K562 (cell line): Measurements from ENCODE around the gene RINL.

ENCODE experiments used
- CTCF ChIP-seq, 3 experiments: IDR thresholded peaks in 2 of 3; conservative IDR thresholded peaks in 1 of 3; 2 replicates each; pipeline ENCODE4 v1.5.1; 2011 to 2012; ENCODE audit warnings: low read length in 3 of 3, mild to moderate bottlenecking in 3 of 3, control low read depth in 2 of 3, improper control_type of control experiment in 1 of 3, inconsistent platforms in 1 of 3, low read depth in 1 of 3, mixed read lengths in 1 of 3, moderate library complexity in 1 of 3; ENCODE audit not compliant: insufficient read depth in 2 of 3
- GATA2 ChIP-seq: sonication (generic); formaldehyde crosslinking; IDR thresholded peaks from 2 replicates; pipeline ENCODE4 v1.4.0; 2020; ENCODE audit warnings: mild to moderate bottlenecking, missing genetic modification reagents
- HDAC6 ChIP-seq: IDR thresholded peaks from 2 replicates; pipeline ENCODE4 v1.6.1; 2012; ENCODE audit warnings: low read depth, mild to moderate bottlenecking, control low read depth, inconsistent platforms, low read length, moderate library complexity
- MTF1 ChIP-seq: fragments of 250-450 bp; sonication (Bioruptor Pico); IDR thresholded peaks from 2 replicates; pipeline ENCODE4 v1.9.0; 2021; ENCODE audit warnings: moderate library complexity, mild to moderate bottlenecking, inconsistent platforms, borderline replicate concordance
- NCOA4 ChIP-seq: fragments of 450-650 bp; IDR thresholded peaks from 2 replicates; pipeline ENCODE4 v1.6.1; 2018; ENCODE audit warnings: mild to moderate bottlenecking; ENCODE audit not compliant: partially characterized antibody
- NR2C2 ChIP-seq, 2 experiments: fragments of 200-800 bp in 1 of 2; sonication (Bioruptor generic) in 1 of 2; sonication (generic) in 1 of 2; formaldehyde crosslinking in 1 of 2; IDR thresholded peaks; 2 replicates each; pipeline versions ENCODE4 v1.6.1 to v1.8.0; 2016 to 2022; ENCODE audit warnings: mild to moderate bottlenecking in 1 of 2, missing compliant biosample characterization in 1 of 2, missing genetic modification characterization in 1 of 2, missing genetic modification reagents in 1 of 2
- RERE ChIP-seq: sonication (generic); formaldehyde crosslinking; IDR thresholded peaks from 2 replicates; pipeline ENCODE4 v1.8.0; 2023; ENCODE audit warnings: missing genetic modification reagents, mild to moderate bottlenecking, borderline replicate concordance
- ZNF121 ChIP-seq: sonication (generic); formaldehyde crosslinking; conservative IDR thresholded peaks from 2 replicates; pipeline ENCODE4 v1.8.0; 2022; ENCODE audit warnings: missing genetic modification reagents
- ZNF644 ChIP-seq: fragments of 200-800 bp; sonication (Bioruptor generic); IDR thresholded peaks from 2 replicates; pipeline ENCODE4 v1.6.1; 2016; ENCODE audit warnings: low read depth, missing genetic modification characterization, missing compliant biosample characterization
- TF ChIP-seq, protein P1 (sequence below): sonication (generic); formaldehyde crosslinking; IDR thresholded peaks from 2 replicates; pipeline ENCODE4 v1.8.0; 2022; ENCODE audit warnings: missing genetic modification reagents, mild to moderate bottlenecking, borderline replicate concordance

DNA sequence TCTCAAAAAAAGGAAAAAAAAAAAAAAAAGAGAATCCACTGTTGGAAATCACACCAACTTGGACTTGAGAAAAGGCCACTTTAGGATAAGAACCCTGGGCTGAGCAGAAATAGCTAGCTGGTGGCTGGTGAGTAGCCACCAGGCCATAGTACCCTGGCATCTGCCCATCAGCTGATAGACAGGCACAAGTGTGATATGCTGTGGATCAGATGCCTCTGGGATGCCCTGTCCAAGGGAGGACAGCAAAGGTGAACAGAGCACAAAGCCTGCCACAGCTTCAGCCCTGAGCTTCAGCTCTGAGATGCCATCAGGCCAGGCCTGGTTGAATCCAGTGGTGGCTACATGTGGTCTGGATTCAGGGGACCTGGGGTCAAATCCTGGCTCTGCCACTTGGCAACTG lies 12.6 kb upstream of the RINL start:
- TF ChIP-seq CTCF (IDR thresholded peaks at IDR 0.05 in 2 of 3, conservative IDR thresholded peaks at IDR 0.05 in 1 of 3; ENCODE audit: insufficient read depth in 2 of 3, low read depth in 1 of 3, low read length in 3 of 3) (no peak), NCOA4 (no peak), ZNF644 (tag) (no peak), HDAC6 (no peak), NR2C2 (CRISPR knock-in tag; IDR thresholded peaks at IDR 0.05) (no peak), NR2C2 (tag; IDR thresholded peaks at IDR 0.05) (no peak), ZNF121 (CRISPR knock-in tag) (no peak), RERE (no peak), MTF1 (CRISPR knock-in tag) (no peak), GATA2 (CRISPR knock-in tag) (no peak)
- TF ChIP-seq, protein P1, sequence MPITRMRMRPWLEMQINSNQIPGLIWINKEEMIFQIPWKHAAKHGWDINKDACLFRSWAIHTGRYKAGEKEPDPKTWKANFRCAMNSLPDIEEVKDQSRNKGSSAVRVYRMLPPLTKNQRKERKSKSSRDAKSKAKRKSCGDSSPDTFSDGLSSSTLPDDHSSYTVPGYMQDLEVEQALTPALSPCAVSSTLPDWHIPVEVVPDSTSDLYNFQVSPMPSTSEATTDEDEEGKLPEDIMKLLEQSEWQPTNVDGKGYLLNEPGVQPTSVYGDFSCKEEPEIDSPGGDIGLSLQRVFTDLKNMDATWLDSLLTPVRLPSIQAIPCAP (CRISPR knock-in tag) = no peak
